Activated T-helper 9 cell treated with anti-CD3 and anti-CD28 coated beads, Interleukin-2, amount 50 U/mL, for 16 hours (primary cell): ENCODE measurements around the gene REPS2.

Experiments
- DNase-seq: peaks from one replicate; pipeline ENCODE4 v3.0.0-alpha.2; 2020; ENCODE audit warnings: low read depth

Gene REPS2

DNA sequence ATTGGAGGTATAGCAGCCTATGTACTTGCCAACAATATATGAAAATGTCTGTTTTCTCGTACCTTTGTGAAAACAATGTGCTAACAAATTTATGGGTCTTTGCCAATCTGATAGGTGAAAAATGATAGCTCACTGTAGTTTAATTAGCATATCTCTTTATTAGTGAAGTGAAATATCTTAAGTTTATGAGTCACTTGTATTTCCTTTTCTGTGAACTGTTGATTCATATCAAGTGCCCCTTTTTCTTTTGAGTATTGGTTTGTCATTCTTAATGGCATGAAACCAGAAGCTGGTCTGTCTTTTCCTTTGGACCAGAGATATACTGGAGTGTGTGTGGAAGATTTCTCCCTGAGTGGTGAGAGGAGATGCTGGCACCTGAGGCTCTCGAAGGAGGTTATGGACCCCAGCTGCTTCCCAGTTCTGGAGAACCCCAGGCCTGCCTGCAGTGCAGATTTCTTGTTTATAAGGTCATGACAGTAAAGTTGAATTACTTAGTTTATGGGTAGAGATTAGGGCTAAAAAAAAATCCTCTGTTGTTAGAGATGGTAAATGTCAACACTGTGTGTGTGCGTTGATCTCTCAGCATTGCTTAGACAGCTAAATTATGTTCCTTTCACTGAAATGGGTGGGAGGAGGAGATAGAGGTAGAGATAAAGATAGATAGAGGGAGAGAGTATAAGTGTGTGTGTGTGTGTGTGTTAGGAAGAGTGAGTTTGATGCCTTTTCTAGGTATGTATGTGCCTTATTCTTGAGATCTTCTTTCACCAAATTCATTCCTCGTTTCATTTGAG is 89.9 kb downstream of the REPS2 start:
- DNase-seq, result no peak

- no peak for DNase-seq
Measured at GRCh38 chrX:17038277-17038676, 91.8 kb downstream of the REPS2 start.

- no peak for DNase-seq
Measured at GRCh38 chrX:17038681-17039161, 92.3 kb downstream of the REPS2 start.

DNA sequence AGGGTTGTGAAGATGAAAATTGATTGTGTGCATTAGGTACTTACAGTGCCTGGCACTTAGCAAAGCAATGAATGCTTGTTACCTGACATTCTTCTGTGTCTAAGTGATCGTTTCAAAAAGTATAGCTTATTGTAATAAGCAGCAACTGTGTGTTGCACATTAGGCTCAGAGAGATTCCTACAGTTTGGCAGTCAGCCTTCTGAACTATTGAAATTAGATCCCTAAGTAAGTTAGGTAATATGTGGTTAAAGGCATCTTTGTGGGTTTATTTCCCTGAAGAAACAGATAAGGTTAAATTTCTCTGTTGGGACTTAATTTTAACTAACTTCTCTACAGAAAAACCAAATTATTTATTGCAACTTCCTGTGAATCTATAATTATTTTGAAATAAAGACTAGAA is 93.4 kb downstream of the REPS2 start:
- no peak for DNase-seq

DNA sequence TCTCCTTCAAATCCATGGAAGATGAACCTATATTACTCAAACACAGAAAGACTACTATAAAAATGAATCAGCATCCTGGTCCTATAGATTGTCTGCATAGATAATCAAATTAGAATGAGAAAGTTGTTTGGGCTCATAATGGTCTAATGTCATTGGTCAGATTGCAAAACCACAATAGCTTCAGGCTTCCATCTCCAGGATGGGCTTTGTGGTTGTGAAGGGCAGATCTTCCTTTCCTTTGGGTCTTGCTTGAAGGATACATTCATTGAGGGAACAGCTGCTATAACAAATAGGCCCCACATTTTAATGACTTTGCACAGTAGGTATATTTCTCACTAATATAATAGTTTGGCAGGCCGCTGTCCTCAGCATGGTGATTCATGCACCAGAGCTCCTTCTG is 94.3 kb downstream of the REPS2 start:
- no peak for DNase-seq

- no peak for DNase-seq
Measured at GRCh38 chrX:17042037-17042436, 95.6 kb downstream of the REPS2 start.

DNA sequence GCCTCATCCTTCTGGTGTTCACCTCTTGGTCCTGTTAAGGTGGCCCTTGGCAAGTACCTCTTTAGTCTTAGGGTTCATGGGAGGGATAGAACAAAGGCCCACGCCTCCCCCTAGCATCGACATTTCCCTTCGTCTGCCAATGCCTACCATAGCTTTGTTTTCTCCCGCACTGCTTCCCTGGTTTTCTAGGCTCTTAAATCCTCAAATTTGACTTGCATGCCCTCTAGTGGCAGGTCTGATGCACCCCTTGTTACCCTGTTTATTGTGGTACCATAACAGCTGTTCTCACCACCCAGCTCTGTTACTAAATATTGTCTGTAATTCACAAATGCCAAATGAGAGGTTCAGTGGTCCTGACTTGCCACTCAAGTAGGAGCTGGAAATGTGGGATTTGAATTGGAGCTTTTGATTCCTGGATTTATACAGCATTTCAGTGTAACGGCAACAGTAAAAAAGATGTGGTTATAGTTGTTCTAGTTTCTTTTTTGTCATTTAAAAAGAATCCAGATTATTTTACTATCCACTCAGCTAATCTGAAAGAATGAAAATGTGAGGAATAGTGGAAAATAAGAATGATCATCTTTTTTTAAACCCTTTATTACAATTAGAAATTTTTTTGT is 100.1 kb downstream of the REPS2 start:
- no peak for DNase-seq

DNA sequence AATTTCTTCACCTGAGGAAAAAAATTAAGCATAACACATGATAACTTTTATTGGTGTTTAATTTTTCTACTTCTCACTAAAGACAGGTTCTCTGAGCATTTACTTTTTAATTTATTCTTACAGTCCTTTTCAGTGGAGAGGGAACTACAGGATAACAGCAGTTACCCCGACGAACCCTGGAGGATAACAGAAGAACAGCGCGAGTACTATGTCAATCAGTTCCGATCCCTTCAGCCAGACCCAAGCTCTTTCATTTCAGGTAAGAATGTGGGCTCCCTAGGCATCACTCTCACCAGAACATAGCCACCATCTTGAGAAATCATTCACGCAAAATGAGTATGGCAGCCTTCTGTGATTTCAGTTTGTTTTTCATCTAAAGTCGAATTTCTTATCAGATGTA is 100.8 kb downstream of the REPS2 start:
- DNase-seq, result no peak

GRCh38 chrX:17052210-17052609 is 105.8 kb downstream of the REPS2 start:
- no peak for DNase-seq

DNA sequence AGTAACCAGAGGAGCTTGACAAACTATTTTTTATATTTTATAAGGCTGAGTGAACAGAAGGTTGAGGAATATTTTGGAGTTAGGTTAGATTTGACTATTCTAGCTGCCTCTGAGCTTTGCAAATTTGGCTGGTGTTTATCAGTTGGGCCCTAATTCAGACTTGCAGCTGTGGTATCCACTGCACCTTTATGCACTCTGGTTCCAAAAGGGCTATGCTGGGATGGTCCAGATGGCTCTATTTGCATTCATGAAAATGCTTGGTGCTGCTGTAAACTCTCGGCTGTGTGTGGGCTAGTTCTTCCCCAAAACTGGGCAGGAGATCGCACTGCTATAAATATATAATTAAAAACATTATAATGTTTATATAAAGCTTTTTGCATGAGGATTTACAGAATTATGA is 106.3 kb downstream of the REPS2 start:
- no peak for DNase-seq

DNA sequence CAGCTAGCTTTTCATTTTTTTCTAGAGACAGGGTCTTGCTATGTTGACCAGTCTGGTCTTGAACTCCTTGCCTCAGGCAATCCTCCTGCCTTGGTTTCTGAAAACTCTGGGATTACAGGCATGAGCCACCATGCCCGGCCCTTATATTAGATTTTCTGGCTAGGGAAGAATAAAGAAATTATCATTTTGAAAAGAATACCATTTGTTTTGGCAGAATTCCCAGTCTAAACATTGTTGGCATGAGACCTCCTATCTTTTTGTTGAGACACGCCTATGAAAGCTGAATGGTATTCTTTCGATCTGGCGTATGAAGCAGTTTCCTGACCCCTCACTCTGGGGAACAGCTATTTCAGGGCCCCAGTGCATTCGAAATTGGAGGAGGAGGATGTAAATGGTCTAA is 107.0 kb downstream of the REPS2 start:
- DNase-seq, result no peak

DNA sequence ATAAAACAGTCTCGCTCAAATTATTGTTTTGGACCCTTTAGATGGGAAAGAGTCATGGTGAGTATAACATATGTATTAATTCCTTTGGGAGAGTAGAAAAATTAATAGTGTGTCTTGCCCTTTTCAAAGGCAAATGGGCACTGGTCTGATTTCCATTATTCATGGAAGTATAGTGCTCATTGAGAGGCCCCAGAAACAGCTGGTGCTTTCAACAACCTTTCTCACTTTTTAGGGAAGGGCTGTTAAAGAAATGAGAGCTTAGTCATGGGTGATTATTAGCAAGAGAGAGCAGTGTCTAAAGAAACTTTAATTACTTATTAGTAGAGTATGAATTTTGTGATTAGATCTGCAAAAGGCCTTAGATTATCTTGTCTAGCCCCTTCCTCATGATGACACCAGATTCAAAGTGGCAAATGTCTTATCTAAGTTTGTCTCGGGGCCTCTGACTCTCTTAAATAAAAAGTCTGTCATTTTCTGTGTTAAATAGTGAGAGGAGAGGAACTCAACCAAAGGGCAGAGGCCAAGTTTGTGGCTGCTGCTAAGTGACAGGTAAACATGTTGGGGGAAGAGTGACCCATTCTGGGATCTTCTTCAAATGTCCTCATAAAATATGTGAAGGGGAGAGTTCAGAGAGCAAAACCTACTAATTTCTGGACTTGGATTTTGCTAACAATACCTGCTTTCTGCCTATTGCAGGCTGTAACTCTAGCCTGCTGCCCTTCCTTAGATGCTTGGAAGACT is 110.6 kb downstream of the REPS2 start:
- no peak for DNase-seq

GRCh38 chrX:17062065-17062464 is 115.6 kb downstream of the REPS2 start:
- DNase-seq, result no peak

DNA sequence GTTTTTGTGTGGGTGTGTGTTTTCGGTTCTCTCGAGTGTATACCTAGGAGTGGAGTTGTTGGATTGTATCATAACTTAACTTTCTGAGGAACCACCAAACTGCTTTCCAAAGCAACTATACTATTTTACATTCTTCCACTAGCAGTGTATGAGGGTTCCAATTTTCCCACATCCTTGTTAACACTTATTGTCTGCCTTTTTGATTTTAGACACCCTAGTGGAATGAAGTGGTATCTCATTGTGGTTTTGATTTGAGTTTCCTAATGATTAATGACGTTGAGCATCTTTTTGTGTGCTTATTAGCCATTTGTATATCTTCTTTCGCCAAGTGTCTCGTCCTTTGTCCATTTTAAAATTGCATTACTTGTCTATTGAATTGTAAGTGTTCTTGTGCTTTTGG is 118.6 kb downstream of the REPS2 start:
- DNase-seq, result no peak

DNA sequence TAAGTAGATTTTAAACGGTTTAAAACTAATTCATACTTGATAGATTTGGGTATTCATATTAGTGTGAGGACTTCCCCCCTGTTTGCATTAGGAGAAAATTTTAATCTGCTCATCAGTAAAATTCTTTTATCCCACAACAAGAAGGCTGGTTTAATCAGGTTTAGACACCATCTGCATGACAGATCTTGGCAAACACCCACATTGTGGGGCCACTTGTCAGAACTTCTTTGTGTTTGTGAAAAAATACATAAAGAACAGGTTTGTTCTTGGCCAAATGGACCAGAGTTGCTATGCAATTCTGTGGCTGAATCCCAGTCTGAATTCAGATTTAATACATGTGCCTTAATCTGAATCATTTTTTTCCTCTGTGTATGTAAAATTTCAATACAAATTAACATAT is 121.1 kb downstream of the REPS2 start:
- DNase-seq, result no peak

- DNase-seq, result no peak
Measured at GRCh38 chrX:17072301-17072700, 125.8 kb downstream of the REPS2 start.

DNA sequence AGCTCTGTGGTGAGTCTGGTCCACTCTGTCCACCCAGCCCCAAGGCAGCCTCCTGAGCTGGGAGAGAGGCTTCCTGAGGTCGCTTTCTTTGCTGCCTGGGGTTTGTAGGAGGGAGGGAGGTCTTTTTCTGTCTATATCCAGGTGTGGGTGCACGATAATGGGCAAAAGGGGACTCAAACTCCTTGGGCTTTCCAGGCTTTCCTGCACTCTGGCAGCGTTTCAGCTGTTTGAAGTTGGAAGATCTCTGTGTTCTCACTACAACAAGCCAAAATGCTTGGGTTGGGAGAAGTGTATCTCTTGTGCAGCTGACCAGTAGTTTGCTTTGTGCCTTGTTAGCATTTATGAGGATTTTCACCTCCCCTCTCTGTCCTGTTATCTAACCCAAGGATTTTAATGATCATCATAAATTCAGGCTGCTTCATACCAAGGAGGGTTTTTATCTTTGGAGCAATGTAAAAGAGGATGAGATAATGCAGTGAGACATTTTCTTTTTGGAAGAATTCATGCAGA is 126.3 kb downstream of the REPS2 start:
- DNase-seq, result no peak

- no peak for DNase-seq
Measured at GRCh38 chrX:17075004-17075403, 128.5 kb downstream of the REPS2 start.

DNA sequence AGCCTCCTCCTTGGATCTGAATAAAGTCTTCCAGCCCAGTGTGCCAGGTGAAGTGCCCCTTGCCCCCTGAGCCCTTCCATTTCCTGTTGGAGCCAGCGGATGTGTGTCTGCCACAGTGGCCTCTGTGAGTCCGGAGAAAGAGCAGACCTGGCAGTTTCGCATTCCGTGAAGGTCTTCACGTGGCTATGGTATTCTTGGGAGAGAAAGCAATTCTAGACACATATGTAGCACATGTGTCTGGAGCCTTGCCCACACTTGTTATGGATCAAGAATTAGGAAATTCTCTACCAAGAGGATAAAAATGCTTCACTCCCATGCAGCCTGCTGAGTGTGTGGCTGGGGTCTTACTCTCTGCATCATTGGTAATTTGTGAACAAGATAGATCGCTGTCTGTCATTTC is 130.9 kb downstream of the REPS2 start:
- no peak for DNase-seq

- no peak for DNase-seq
Measured at GRCh38 chrX:17078031-17078720, 131.7 kb downstream of the REPS2 start.

DNA sequence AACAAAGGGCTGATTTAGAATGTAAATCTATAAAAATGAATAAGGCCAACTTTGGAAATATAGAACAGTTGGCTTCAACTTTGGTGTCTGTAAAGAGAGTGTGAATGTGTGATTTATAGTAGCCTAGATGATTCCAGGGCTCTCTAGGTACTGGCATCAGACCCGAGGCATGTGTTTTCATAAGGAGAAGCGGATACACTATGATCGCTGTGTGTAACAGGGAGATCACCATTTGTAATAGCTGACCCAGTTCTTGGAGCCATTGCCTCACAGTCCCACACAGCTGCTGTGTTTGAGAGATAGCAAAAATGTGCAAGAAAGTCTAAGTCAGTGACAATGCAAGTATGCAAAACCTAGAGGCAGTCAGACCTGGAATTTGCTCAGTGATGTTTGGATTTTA is 135.1 kb downstream of the REPS2 start:
- no peak for DNase-seq

DNA sequence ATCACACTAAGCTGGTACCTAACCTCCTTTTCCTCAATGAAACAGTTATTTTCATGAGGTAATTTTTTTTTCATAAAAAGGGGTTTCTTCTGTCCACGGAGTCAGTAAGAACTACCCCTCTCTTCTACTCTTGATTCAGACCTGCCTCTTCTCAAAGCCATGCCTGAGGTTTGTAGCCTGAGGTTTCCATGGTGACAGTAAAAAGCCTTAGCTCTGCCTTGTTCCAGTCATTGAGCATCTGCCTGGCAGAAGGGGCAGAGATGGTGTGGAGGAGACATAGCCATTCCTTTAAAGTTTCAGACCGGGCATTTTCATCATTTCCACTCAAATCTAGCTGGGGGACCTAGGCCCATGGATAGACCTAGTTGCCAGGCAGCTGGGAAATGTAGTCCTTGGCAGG is 135.5 kb downstream of the REPS2 start:
- DNase-seq, result no peak
